Coronary artery (tissue), 2 donors: ENCODE measurements around the gene FOXA3.
A peak's percentile ranks its signal among the peaks of the same experiment; 100 is the strongest.

Experiments
- DNase-seq: peaks from one replicate; pipeline ENCODE4 v3.0.0-alpha.2; 2017; ENCODE audit warnings: low spot score
- H3K27ac ChIP-seq, 2 donors: fragments of 200-600 bp; sonication (generic); one replicate each; pipeline ENCODE4 v1.5.1; 2016 to 2019
- H3K4me3 ChIP-seq: fragments of 200-600 bp; sonication (generic); 2 replicates; pipeline ENCODE4 v1.5.1; 2016; ENCODE audit warnings: mild to moderate bottlenecking, moderate library complexity
- CTCF ChIP-seq: fragments of 200-600 bp; sonication (generic); IDR thresholded peaks from one replicate; pipeline ENCODE4 v1.5.1; 2019; ENCODE audit warnings: antibody characterized with exemption

Gene FOXA3

GRCh38 chr19:45876161-45876410 is 12.0 kb downstream of the FOXA3 start:
- Histone ChIP-seq H3K4me3 (no peak overlapping the region), H3K27ac (no peak overlapping the region)
- no peak for TF ChIP-seq CTCF
- DNase-seq: no peak

GRCh38 chr19:45876411-45877197 is 12.5 kb downstream of the FOXA3 start:
- peak overlapping the region; percentile 57 for H3K4me3 ChIP-seq
- DNase-seq: no peak
- H3K27ac ChIP-seq: peak overlapping the region in 1 of 2 donors; percentile 61
- TF ChIP-seq CTCF: no peak

GRCh38 chr19:45878043-45878794 is 14.1 kb downstream of the FOXA3 start:
- H3K4me3 ChIP-seq: no peak overlapping the region
- no peak for DNase-seq
- no peak for TF ChIP-seq CTCF
- no peak overlapping the region for H3K27ac ChIP-seq

- no peak for DNase-seq
- no peak for TF ChIP-seq CTCF
- no peak overlapping the region for H3K27ac ChIP-seq
- H3K4me3 ChIP-seq: no peak overlapping the region
These were observed 14.9 kb downstream of the FOXA3 start for GRCh38 chr19:45879055-45879454.

GRCh38 chr19:45879971-45880370 is 15.8 kb downstream of the FOXA3 start:
- no peak overlapping the region for H3K4me3 ChIP-seq
- no peak for DNase-seq
- H3K27ac ChIP-seq: no peak overlapping the region
- TF ChIP-seq CTCF: no peak

- H3K4me3 ChIP-seq: no peak overlapping the region
- DNase-seq: no peak
- TF ChIP-seq CTCF: no peak
- H3K27ac ChIP-seq: no peak overlapping the region
These were observed 17.2 kb downstream of the FOXA3 start for GRCh38 chr19:45881082-45881908.
